Measurements from ENCODE around the gene TSG101. TPM values are rescaled to one million over a fixed set of nuclear protein-coding genes. Genes with fewer than 3 reads are reported as not detected.

TSG101 gene
- total RNA-seq, 4 donors from 2014 or later, result 37.2 to 97.7 (median 82.0) TPM

- intact Hi-C loops (cut with DNase I; ENCODE audit: low total_unique reads), result no loop called here
- no peak for DNase-seq
- no peaks in the 10 kb centered on the region for H3K9me3 ChIP-seq
- TF ChIP-seq POLR2A (IDR thresholded peaks at IDR 0.05) (no peak), CTCF (IDR thresholded peaks at IDR 0.05) (no peak)
- H3K27ac ChIP-seq, result no peak overlapping the region
- H3K4me3 ChIP-seq, result no peak overlapping the region
- H3K36me3 ChIP-seq, result no peaks in the 10 kb centered on the region
- no peaks in the 10 kb centered on the region for H3K4me1 ChIP-seq
- H3K27me3 ChIP-seq, result no peaks in the 10 kb centered on the region
These were observed 73.8 kb downstream of the TSG101 start for GRCh38 chr11:18452927-18453326.

- Histone ChIP-seq H3K9me3 (no peaks in the 10 kb centered on the region), H3K27me3 (no peaks in the 10 kb centered on the region), H3K27ac (no peak overlapping the region), H3K4me1 (no peaks in the 10 kb centered on the region), H3K4me3 (no peak overlapping the region), H3K36me3 (no peaks in the 10 kb centered on the region)
- no peak for DNase-seq
- no peak for TF ChIP-seq CTCF (IDR thresholded peaks at IDR 0.05)
- TF ChIP-seq POLR2A (IDR thresholded peaks at IDR 0.05), result no peak
- intact Hi-C loops (cut with DNase I; ENCODE audit: low total_unique reads), result no loop called here
These were observed 77.5 kb downstream of the TSG101 start for GRCh38 chr11:18449251-18449650.

GRCh38 chr11:18438691-18439090 lies 88.1 kb downstream of the TSG101 start:
- no peak for TF ChIP-seq CTCF (IDR thresholded peaks at IDR 0.05)
- no peaks in the 10 kb centered on the region for H3K27me3 ChIP-seq
- no peaks in the 10 kb centered on the region for H3K36me3 ChIP-seq
- H3K27ac ChIP-seq, result no peak overlapping the region
- H3K4me1 ChIP-seq, result no peaks in the 10 kb centered on the region
- no peak overlapping the region for H3K4me3 ChIP-seq
- DNase-seq, result no peak
- intact Hi-C loops (cut with DNase I; ENCODE audit: low total_unique reads), result no loop called here
- H3K9me3 ChIP-seq, result no peaks in the 10 kb centered on the region

Other genes with a start within 250 kb of the TSG101 start
- 10 to 100 TPM in 3 of 4 donors, 1 to 10 TPM in 1; 6.4 to 55.0 (median 35.9) TPM for gene HPS5, start 204.8 kb downstream of the TSG101 start, total RNA-seq
- gene GTF2H1, start 204.4 kb downstream of the TSG101 start, total RNA-seq, result 100 to 1,000 TPM in 1 of 4 donors, 10 to 100 TPM in 3; 25.0 to 103 (median 50.7) TPM
- gene LDHA, start 132.4 kb downstream of the TSG101 start, total RNA-seq, result 100 to 1,000 TPM; 147 to 249 (median 182) TPM
- not detected for gene LDHC, start 114.6 kb downstream of the TSG101 start, total RNA-seq
- gene LDHAL6A, start 71.1 kb downstream of the TSG101 start, total RNA-seq, result under 1 TPM in 2 of 4 donors, not detected in 2; 0.24 to 0.28 TPM
- 10 to 100 TPM; 11.8 to 37.3 (median 28.0) TPM for gene UEVLD, start 61.8 kb upstream of the TSG101 start, total RNA-seq
- 1 to 10 TPM in 1 of 4 donors, not detected in 3; 5.6 TPM for gene MISFA, start 72.8 kb upstream of the TSG101 start, total RNA-seq
- gene SPTY2D1, start 107.4 kb upstream of the TSG101 start, total RNA-seq, result 10 to 100 TPM; 12.6 to 32.8 (median 23.2) TPM
- 1 to 10 TPM; 1.3 to 3.9 (median 3.3) TPM for gene TMEM86A, start 171.8 kb upstream of the TSG101 start, total RNA-seq
- 1 to 10 TPM in 1 of 4 donors, not detected in 3; 1.0 TPM for gene IGSF22, start 199.2 kb upstream of the TSG101 start, total RNA-seq

Measured in uterus (tissue), 4 donors.